K562 (cell line): ENCODE measurements around the gene MIX23. TPM values are rescaled to one million over a fixed set of nuclear protein-coding genes. Genes with fewer than 3 reads are reported as not detected.

ENCODE experiments used
- ATF1 ChIP-seq, 2 experiments: fragments of 450-650 bp in 1 of 2; IDR thresholded peaks; 2 replicates each; pipeline ENCODE4 v1.6.1; 2016; ENCODE audit warnings: missing compliant biosample characterization in 1 of 2, missing genetic modification characterization in 1 of 2
- BCL6 ChIP-seq: fragments of 250-450 bp; sonication (Bioruptor Pico); IDR thresholded peaks from 2 replicates; pipeline ENCODE4 v1.4.0; 2020
- BDP1 ChIP-seq: IDR thresholded peaks from 3 replicates; pipeline ENCODE4 v1.6.1; 2011; ENCODE audit not compliant: insufficient read length, insufficient read depth
- DIDO1 ChIP-seq: fragments of 450-650 bp; IDR thresholded peaks from 2 replicates; pipeline ENCODE4 v1.6.1; 2016; ENCODE audit warnings: low read depth, missing biosample characterization, missing genetic modification characterization
- KLF10 ChIP-seq: fragments of 250-450 bp; sonication (Bioruptor Pico); IDR thresholded peaks from 2 replicates; pipeline ENCODE4 v1.6.1; 2021; ENCODE audit warnings: matching md5 sums
- MYC ChIP-seq, 2 experiments: fragments of 250-450 bp in 1 of 2; sonication (Bioruptor Pico) in 1 of 2; IDR thresholded peaks; 2 replicates each; pipeline versions ENCODE4 v1.5.1 to v1.6.1; 2012 to 2021; ENCODE audit warnings: low read depth in 2 of 2, borderline replicate concordance in 1 of 2, improper control_type of control experiment in 1 of 2, low read length in 1 of 2, mild to moderate bottlenecking in 1 of 2, moderate library complexity in 1 of 2
- NR2F6 ChIP-seq: fragments of 450-650 bp; formaldehyde crosslinking; IDR thresholded peaks from 2 replicates; pipeline ENCODE4 v1.4.0; 2020; ENCODE audit warnings: mild to moderate bottlenecking
- PCBP2 ChIP-seq: fragments of 200-400 bp; formaldehyde crosslinking; IDR thresholded peaks from 2 replicates; pipeline ENCODE4 v1.6.1; 2018; ENCODE audit warnings: low read length, low read depth, mild to moderate bottlenecking, moderate library complexity; ENCODE audit not compliant: poor library complexity, severe bottlenecking
- POLR2B ChIP-seq: fragments of 450-650 bp; IDR thresholded peaks from 2 replicates; pipeline ENCODE4 v1.6.1; 2018; ENCODE audit warnings: low read depth; ENCODE audit not compliant: partially characterized antibody
- PRMT5 ChIP-seq: sonication (generic); formaldehyde crosslinking; IDR thresholded peaks from 2 replicates; pipeline ENCODE4 v1.5.0; 2020; ENCODE audit warnings: missing genetic modification reagents
- RBBP5 ChIP-seq: fragments of 200-600 bp; sonication (generic); IDR thresholded peaks from 2 replicates; pipeline ENCODE4 v1.6.1; 2012; ENCODE audit warnings: borderline replicate concordance, mild to moderate bottlenecking, low read length, control low read depth, inconsistent platforms; ENCODE audit not compliant: insufficient read depth, poor library complexity, severe bottlenecking
- RFX1 ChIP-seq: fragments of 450-650 bp; IDR thresholded peaks from 2 replicates; pipeline ENCODE4 v1.6.1; 2016; ENCODE audit warnings: mild to moderate bottlenecking, moderate library complexity
- RHOXF2B ChIP-seq: fragments of 250-450 bp; sonication (Bioruptor Pico); conservative IDR thresholded peaks from 2 replicates; pipeline ENCODE4 v1.5.1; 2021
- SLC30A9 ChIP-seq: fragments of 250-450 bp; sonication (Bioruptor Pico); IDR thresholded peaks from 2 replicates; pipeline ENCODE4 v1.8.0; 2022; ENCODE audit warnings: mild to moderate bottlenecking, moderate library complexity
- SMARCA4 ChIP-seq: fragments of 450-650 bp; IDR thresholded peaks from 2 replicates; pipeline ENCODE4 v1.6.1; 2016
- SRSF7 ChIP-seq: fragments of 200-400 bp; formaldehyde crosslinking; optimal IDR thresholded peaks from 2 replicates; pipeline ENCODE3; 2017; ENCODE audit warnings: mild to moderate bottlenecking, low read depth, low read length
- TCFL5 ChIP-seq: fragments of 250-450 bp; sonication (Bioruptor Pico); conservative IDR thresholded peaks from 2 replicates; pipeline ENCODE4 v1.6.1; 2021; ENCODE audit warnings: mild to moderate bottlenecking, moderate library complexity, matching md5 sums
- YBX1 ChIP-seq: fragments of 450-650 bp; IDR thresholded peaks from 2 replicates; pipeline ENCODE4 v1.7.1; 2016; ENCODE audit warnings: mild to moderate bottlenecking
- ZC3H4 ChIP-seq: sonication (generic); formaldehyde crosslinking; IDR thresholded peaks from 2 replicates; pipeline ENCODE4 v1.9.0; 2021; ENCODE audit warnings: missing genetic modification reagents, borderline replicate concordance
- ZNF121 ChIP-seq: sonication (generic); formaldehyde crosslinking; conservative IDR thresholded peaks from 2 replicates; pipeline ENCODE4 v1.8.0; 2022; ENCODE audit warnings: missing genetic modification reagents
- ZNF224 ChIP-seq: sonication (generic); formaldehyde crosslinking; IDR thresholded peaks from 2 replicates; pipeline ENCODE4 v1.8.0; 2022; ENCODE audit warnings: mild to moderate bottlenecking, missing genetic modification reagents
- ZNF253 ChIP-seq: fragments of 250-450 bp; sonication (Bioruptor Pico); conservative IDR thresholded peaks from 2 replicates; pipeline ENCODE4 v1.6.1; 2021; ENCODE audit warnings: mild to moderate bottlenecking
- ZNF274 ChIP-seq: IDR thresholded peaks from 2 replicates; pipeline ENCODE4 v1.6.1; 2011; ENCODE audit warnings: low read depth, mild to moderate bottlenecking, low read length, moderate library complexity, borderline replicate concordance
- polyA plus RNA-seq, 8 experiments: library from polyadenylated mRNA; depleted of rRNA in 4 of 8; stranded (reverse) in 5 of 8; unstranded in 3 of 8; fragments of >200 nt; fragmentation: Nextera tagmentation in 2 of 8; fragmentation: Illumina TruSeq in 1 of 8; extraction: Ambion mirVana in 2 of 8; extraction: Trizol in 1 of 8; gene quantifications; 2 replicates each; pipeline versions ENCODE4 v1.2.1 to v1.2.3, GENCODE V29; 2011 to 2014; ENCODE audit warnings: inconsistent platforms in 1 of 8, missing spikeins in 1 of 8
- total RNA-seq, 7 experiments: library from RNA; depleted of rRNA in 6 of 7; stranded (reverse); fragments of >200 nt in 6 of 7; fragmentation: Illumina TruSeq in 2 of 7; extraction: Trizol in 2 of 7; gene quantifications; 2 replicates each; pipeline versions ENCODE4 v1.2.1 to v1.2.3, GENCODE V29; 2011 to 2021; ENCODE audit warnings: low replicate concordance in 1 of 7
- TF ChIP-seq, protein P1 (sequence below), 3 experiments: fragments of 200-800 bp in 1 of 3; fragments of 250-450 bp in 1 of 3; fragments of 450-650 bp in 1 of 3; sonication (Bioruptor Pico) in 1 of 3; sonication (Bioruptor generic) in 1 of 3; formaldehyde crosslinking in 1 of 3; IDR thresholded peaks; 2 replicates each; pipeline versions ENCODE4 v1.6.1 to v1.8.0; 2016 to 2022; ENCODE audit warnings: mild to moderate bottlenecking in 2 of 3, missing genetic modification characterization in 2 of 3, missing compliant biosample characterization in 1 of 3, moderate library complexity in 1 of 3

MIX23 gene
- total and polyA plus RNA-seq, 9 of the 15 experiments (the other 6 are each of a cell fraction or from before 2014, with no cell fraction given): 45.5 to 185 (median 106) TPM

GRCh38 chr3:122383771-122384697 lies 1.0 kb upstream of the MIX23 start, which contains the start of gene FAM162A (continued):
- TF ChIP-seq SLC30A9: no peak
- TF ChIP-seq RFX1: no peak
- TF ChIP-seq RHOXF2B (CRISPR knock-in tag): no peak
- TF ChIP-seq, protein P1, sequence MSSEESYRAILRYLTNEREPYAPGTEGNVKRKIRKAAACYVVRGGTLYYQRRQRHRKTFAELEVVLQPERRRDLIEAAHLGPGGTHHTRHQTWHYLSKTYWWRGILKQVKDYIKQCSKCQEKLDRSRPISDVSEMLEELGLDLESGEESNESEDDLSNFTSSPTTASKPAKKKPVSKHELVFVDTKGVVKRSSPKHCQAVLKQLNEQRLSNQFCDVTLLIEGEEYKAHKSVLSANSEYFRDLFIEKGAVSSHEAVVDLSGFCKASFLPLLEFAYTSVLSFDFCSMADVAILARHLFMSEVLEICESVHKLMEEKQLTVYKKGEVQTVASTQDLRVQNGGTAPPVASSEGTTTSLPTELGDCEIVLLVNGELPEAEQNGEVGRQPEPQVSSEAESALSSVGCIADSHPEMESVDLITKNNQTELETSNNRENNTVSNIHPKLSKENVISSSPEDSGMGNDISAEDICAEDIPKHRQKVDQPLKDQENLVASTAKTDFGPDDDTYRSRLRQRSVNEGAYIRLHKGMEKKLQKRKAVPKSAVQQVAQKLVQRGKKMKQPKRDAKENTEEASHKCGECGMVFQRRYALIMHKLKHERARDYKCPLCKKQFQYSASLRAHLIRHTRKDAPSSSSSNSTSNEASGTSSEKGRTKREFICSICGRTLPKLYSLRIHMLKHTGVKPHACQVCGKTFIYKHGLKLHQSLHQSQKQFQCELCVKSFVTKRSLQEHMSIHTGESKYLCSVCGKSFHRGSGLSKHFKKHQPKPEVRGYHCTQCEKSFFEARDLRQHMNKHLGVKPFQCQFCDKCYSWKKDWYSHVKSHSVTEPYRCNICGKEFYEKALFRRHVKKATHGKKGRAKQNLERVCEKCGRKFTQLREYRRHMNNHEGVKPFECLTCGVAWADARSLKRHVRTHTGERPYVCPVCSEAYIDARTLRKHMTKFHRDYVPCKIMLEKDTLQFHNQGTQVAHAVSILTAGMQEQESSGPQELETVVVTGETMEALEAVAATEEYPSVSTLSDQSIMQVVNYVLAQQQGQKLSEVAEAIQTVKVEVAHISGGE (CRISPR knock-in tag; IDR thresholded peaks at IDR 0.05): 0 out of 6 replicates have a peak, but pooled peaks of 1 of the 3 experiments have one; percentile 17
- TF ChIP-seq ZNF121 (CRISPR knock-in tag): no peak
- peak; percentile 86 for TF ChIP-seq MYC (IDR thresholded peaks at IDR 0.05; ENCODE audit: low read depth, low read length)
- no peak for TF ChIP-seq MYC (CRISPR knock-in tag; IDR thresholded peaks at IDR 0.05; ENCODE audit: borderline replicate concordance, low read depth)
- TF ChIP-seq ZC3H4: no peak
- no peak for TF ChIP-seq KLF10 (CRISPR knock-in tag)
- no peak for TF ChIP-seq ZNF224
- TF ChIP-seq NR2F6: no peak
- TF ChIP-seq ATF1 (CRISPR knock-in tag; IDR thresholded peaks at IDR 0.05): peak; percentile 55
- peak; percentile 84 for TF ChIP-seq ATF1 (tag; IDR thresholded peaks at IDR 0.05)
- no peak for TF ChIP-seq BDP1
- TF ChIP-seq TCFL5 (CRISPR knock-in tag): no peak
- TF ChIP-seq RBBP5: peak; percentile 44
- TF ChIP-seq PCBP2: no peak
- TF ChIP-seq SRSF7: no peak
- no peak for TF ChIP-seq ZNF253 (CRISPR knock-in tag)
- no peak for TF ChIP-seq SMARCA4
- no peak for TF ChIP-seq BCL6 (CRISPR knock-in tag)
- no peak for TF ChIP-seq DIDO1 (tag)
- TF ChIP-seq POLR2B: peak; percentile 51
- no peak for TF ChIP-seq YBX1
- no peak for TF ChIP-seq ZNF274
- no peak for TF ChIP-seq PRMT5 (CRISPR knock-in tag)
